Ascending aorta (tissue), 2 donors: ENCODE results near the gene P2RY6. TPM values are rescaled to one million over a fixed set of nuclear protein-coding genes. Genes with fewer than 3 reads are reported as not detected.

ENCODE experiments used
- DNase-seq, 2 donors: peaks; one replicate each; pipeline ENCODE4 v3.0.0-alpha.2; 2019; ENCODE audit warnings: low spot score in 2 of 2
- H3K27ac ChIP-seq, 2 donors: fragments of 200-600 bp; sonication (generic); one replicate each; pipeline ENCODE4 v1.5.1; 2016 to 2017; ENCODE audit warnings: mild to moderate bottlenecking in 1 of 2
- H3K27me3 ChIP-seq: fragments of 200-600 bp; sonication (generic); one replicate; pipeline ENCODE4 v1.5.1; 2017
- H3K36me3 ChIP-seq, 2 donors: fragments of 200-600 bp; sonication (generic); one replicate each; pipeline ENCODE4 v1.5.1; 2016
- H3K4me1 ChIP-seq, 2 donors: fragments of 200-600 bp; sonication (generic); one replicate each; pipeline ENCODE4 v1.5.1; 2016 to 2017; ENCODE audit warnings: mild to moderate bottlenecking in 1 of 2
- H3K4me3 ChIP-seq, 2 donors: fragments of 200-600 bp; sonication (generic); one replicate each; pipeline ENCODE4 v1.5.1; 2016 to 2017; ENCODE audit warnings: mild to moderate bottlenecking in 1 of 2
- H3K9me3 ChIP-seq, 2 donors: fragments of 200-600 bp; sonication (generic); one replicate each; pipeline ENCODE4 v1.5.1; 2016
- intact Hi-C: fragments of 100-400 bp; cut with DNase I; formaldehyde crosslinking; loops from one replicate; pipeline ENCODE4 v1.15.1; 2023
- total RNA-seq: library from RNA; depleted of rRNA; stranded (reverse); fragments of >200 nt; gene quantifications from one replicate; pipeline ENCODE4 v1.1.0, GENCODE V29; 2016
- TF ChIP-seq, protein P1 (sequence below), 3 experiments: fragments of 200-600 bp in 2 of 3; fragments of 450-650 bp in 1 of 3; sonication (generic) in 2 of 3; IDR thresholded peaks; one replicate each; pipeline ENCODE4 v1.5.1; 2016 to 2019; ENCODE audit warnings: antibody characterized with exemption in 3 of 3, mild to moderate bottlenecking in 1 of 3, moderate library complexity in 1 of 3

P2RY6 gene
- total RNA-seq, 1 donor from 2014 or later, result 8.8 TPM

DNA sequence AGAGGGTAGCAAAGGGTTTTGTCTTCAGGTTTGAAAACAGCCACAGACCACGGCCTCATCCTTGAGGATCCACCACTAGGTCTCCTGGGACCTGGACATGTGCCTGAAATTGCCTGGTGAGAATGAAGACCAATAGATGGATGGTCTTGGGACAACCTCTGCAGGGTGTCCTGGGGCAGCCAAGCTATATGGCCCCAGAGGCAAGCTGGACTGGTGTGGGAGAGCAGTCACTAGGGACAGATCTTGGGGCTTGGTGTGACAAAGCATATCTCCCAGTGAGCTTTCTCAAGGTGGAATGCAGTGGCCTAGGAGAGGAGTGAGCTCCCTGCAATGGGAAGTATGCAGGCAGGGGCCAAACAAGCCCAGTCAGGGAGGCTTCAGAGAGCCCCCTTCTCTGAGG lies 13.6 kb downstream of the P2RY6 start:
- Histone ChIP-seq H3K9me3 (no peaks in the 10 kb centered on the region), H3K27me3 (no peaks in the 10 kb centered on the region), H3K4me3 (no peak overlapping the region), H3K36me3 (no peaks in the 10 kb centered on the region), H3K27ac (no peak overlapping the region), H3K4me1 (peaks cover 0 to 15% of the 10 kb centered on the region in 2 donors)
- DNase-seq, result no peak
- intact Hi-C loops, result loop anchor here (5.0 kb wide), 2 partner anchors 453 to 558 kb away; no protein-coding TSS in a partner anchor
- TF ChIP-seq, protein P1, sequence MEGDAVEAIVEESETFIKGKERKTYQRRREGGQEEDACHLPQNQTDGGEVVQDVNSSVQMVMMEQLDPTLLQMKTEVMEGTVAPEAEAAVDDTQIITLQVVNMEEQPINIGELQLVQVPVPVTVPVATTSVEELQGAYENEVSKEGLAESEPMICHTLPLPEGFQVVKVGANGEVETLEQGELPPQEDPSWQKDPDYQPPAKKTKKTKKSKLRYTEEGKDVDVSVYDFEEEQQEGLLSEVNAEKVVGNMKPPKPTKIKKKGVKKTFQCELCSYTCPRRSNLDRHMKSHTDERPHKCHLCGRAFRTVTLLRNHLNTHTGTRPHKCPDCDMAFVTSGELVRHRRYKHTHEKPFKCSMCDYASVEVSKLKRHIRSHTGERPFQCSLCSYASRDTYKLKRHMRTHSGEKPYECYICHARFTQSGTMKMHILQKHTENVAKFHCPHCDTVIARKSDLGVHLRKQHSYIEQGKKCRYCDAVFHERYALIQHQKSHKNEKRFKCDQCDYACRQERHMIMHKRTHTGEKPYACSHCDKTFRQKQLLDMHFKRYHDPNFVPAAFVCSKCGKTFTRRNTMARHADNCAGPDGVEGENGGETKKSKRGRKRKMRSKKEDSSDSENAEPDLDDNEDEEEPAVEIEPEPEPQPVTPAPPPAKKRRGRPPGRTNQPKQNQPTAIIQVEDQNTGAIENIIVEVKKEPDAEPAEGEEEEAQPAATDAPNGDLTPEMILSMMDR (IDR thresholded peaks at IDR 0.05), result no peak

- peaks cover 0 to 15% of the 10 kb centered on the region in 2 donors for H3K4me1 ChIP-seq
- no peaks in the 10 kb centered on the region for H3K9me3 ChIP-seq
- DNase-seq, result no peak
- no peak overlapping the region for H3K4me3 ChIP-seq
- H3K27me3 ChIP-seq, result no peaks in the 10 kb centered on the region
- intact Hi-C loops, result loop anchor here (5.0 kb wide), 2 partner anchors 454 to 559 kb away; no protein-coding TSS in a partner anchor
- no peaks in the 10 kb centered on the region for H3K36me3 ChIP-seq
- no peak overlapping the region for H3K27ac ChIP-seq
- TF ChIP-seq, protein P1 (IDR thresholded peaks at IDR 0.05), result no peak
These were observed 14.2 kb downstream of the P2RY6 start for GRCh38 chr11:73286240-73286810.

DNA sequence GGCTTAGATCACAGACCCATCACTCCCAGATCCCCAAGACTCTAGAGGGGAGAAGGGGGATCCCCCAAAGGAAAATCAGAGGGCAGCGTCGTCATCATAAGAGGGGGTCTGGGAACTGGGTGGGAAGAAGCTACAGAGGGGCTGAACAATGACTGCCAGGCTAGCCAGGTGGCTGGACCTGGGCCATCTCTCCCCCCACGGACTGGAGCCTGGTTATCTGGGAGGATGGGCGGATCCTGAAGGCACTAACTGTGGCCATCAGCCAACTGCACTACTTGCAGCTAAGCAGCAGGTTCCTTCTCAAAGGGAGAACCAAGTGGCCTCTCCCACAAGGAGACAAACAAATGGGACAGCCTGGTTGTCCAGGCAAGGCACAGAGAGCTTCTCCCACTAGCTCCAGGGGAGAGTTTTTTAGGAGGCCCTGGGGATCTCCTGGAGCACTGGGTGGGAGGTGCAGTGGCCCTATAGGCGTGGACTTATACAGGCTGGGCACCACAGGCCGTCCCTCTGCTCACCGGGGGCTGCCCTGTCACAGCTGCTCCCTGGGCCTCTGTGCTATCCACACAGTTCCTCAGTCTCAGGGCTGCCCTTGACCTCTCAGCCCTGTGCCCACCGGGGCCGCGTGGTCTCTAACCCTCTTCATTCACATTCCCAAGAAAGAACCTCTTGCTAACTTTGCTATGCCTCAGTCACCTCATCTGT lies 15.4 kb downstream of the P2RY6 start:
- peaks cover 0 to 15% of the 10 kb centered on the region in 2 donors for H3K4me1 ChIP-seq
- intact Hi-C loops, result loop anchor here (2.0 to 5.0 kb wide), 4 partner anchors 21 to 560 kb away; no protein-coding TSS in a partner anchor
- H3K36me3 ChIP-seq, result no peaks in the 10 kb centered on the region
- TF ChIP-seq, protein P1 (IDR thresholded peaks at IDR 0.05), result no peak
- no peaks in the 10 kb centered on the region for H3K9me3 ChIP-seq
- H3K27ac ChIP-seq, result peak overlapping the region; percentile 78 to 79
- H3K27me3 ChIP-seq, result no peaks in the 10 kb centered on the region
- no peak overlapping the region for H3K4me3 ChIP-seq
- no peak for DNase-seq

- Histone ChIP-seq H3K4me3 (no peak overlapping the region), H3K36me3 (no peaks in the 10 kb centered on the region), H3K27me3 (no peaks in the 10 kb centered on the region), H3K4me1 (peaks cover 0 to 15% of the 10 kb centered on the region in 2 donors), H3K9me3 (no peaks in the 10 kb centered on the region), H3K27ac (peak overlapping the region; percentile 78 to 79)
- TF ChIP-seq, protein P1 (IDR thresholded peaks at IDR 0.05), result no peak
- no peak for DNase-seq
- intact Hi-C loops, result loop anchor here (2.0 to 5.0 kb wide), 4 partner anchors 22 to 561 kb away; no protein-coding TSS in a partner anchor
These were observed 16.2 kb downstream of the P2RY6 start for GRCh38 chr11:73288192-73288872.

GRCh38 chr11:73288873-73289707 lies 17.0 kb downstream of the P2RY6 start:
- DNase-seq, result peak; percentile 56 to 88
- H3K4me3 ChIP-seq, result peak overlapping the region in 1 of 2 donors; percentile 34

More at GRCh38 chr11:73288873-73289707, 17.0 kb downstream of the P2RY6 start:
- no peaks in the 10 kb centered on the region for H3K9me3 ChIP-seq
- peak overlapping the region; percentile 78 to 79 for H3K27ac ChIP-seq
- peaks cover 0 to 15% of the 10 kb centered on the region in 2 donors for H3K4me1 ChIP-seq
- TF ChIP-seq, protein P1 (IDR thresholded peaks at IDR 0.05), result peak; percentile 95 to 99 (median 97)
- no peaks in the 10 kb centered on the region for H3K27me3 ChIP-seq
- H3K36me3 ChIP-seq, result no peaks in the 10 kb centered on the region
- intact Hi-C loops, result loop anchor here (1.0 to 5.0 kb wide), 7 partner anchors 22 to 562 kb away; partner anchors contain the start of gene P2RY2
